GM18870 (cell line): ENCODE results near the gene WNK2.
"Not testable (repeated sequence)": the region's sequence is repeated elsewhere in the genome, so short reads cannot be mapped to it uniquely, and the experiment has no call there.

ENCODE experiments used
- ATAC-seq: cut with Tn5 transposase; IDR thresholded peaks from one replicate; pipeline ENCODE4 v1.9.1; 2021; ENCODE audit warnings: moderate library complexity; ENCODE audit not compliant: unreplicated experiment

The WNK2 gene

GRCh38 chr9:93233033-93233432 is 49.1 kb downstream of the WNK2 start:
- ATAC-seq: no peak

GRCh38 chr9:93234600-93234999 is 50.7 kb downstream of the WNK2 start:
- no peak for ATAC-seq

- no peak for ATAC-seq
Measured at GRCh38 chr9:93235300-93235960, 51.5 kb downstream of the WNK2 start.

GRCh38 chr9:93236541-93237206 is 52.7 kb downstream of the WNK2 start:
- no peak for ATAC-seq

GRCh38 chr9:93237540-93237939 is 53.6 kb downstream of the WNK2 start:
- ATAC-seq: no peak

GRCh38 chr9:93238953-93239925 is 55.3 kb downstream of the WNK2 start:
- no peak for ATAC-seq

- ATAC-seq: no peak
Measured at GRCh38 chr9:93240891-93241334, 57.0 kb downstream of the WNK2 start.

GRCh38 chr9:93243112-93243511 is 59.2 kb downstream of the WNK2 start:
- ATAC-seq: no peak

- ATAC-seq: no peak
Measured at GRCh38 chr9:93244101-93244500, 60.2 kb downstream of the WNK2 start.

GRCh38 chr9:93244510-93245436 is 60.8 kb downstream of the WNK2 start:
- ATAC-seq: no peak

GRCh38 chr9:93245437-93245970 is 61.6 kb downstream of the WNK2 start:
- ATAC-seq: no peak

- ATAC-seq: no peak
Measured at GRCh38 chr9:93246111-93246510, 62.2 kb downstream of the WNK2 start.

GRCh38 chr9:93246526-93246925 is 62.6 kb downstream of the WNK2 start:
- no peak for ATAC-seq

GRCh38 chr9:93247099-93247865 is 63.3 kb downstream of the WNK2 start:
- ATAC-seq: no peak

GRCh38 chr9:93247892-93248291 is 64.0 kb downstream of the WNK2 start:
- ATAC-seq: no peak

GRCh38 chr9:93248386-93249040 is 64.6 kb downstream of the WNK2 start:
- no peak for ATAC-seq

GRCh38 chr9:93250185-93250584 is 66.2 kb downstream of the WNK2 start:
- ATAC-seq: no peak

- ATAC-seq: not testable (repeated sequence)
Measured at GRCh38 chr9:93251309-93251708, 67.4 kb downstream of the WNK2 start.
